Mesendoderm (in vitro differentiated cells): ENCODE measurements around the gene JUNB.

ENCODE experiments used
- DNase-seq: peaks from one replicate; pipeline ENCODE4 v3.0.0; 2013
- H2AK5ac ChIP-seq: 2 replicates; pipeline ENCODE4 v1.6.1; 2013; ENCODE audit warnings: low read length, inconsistent platforms
- H2BK120ac ChIP-seq: 2 replicates; pipeline ENCODE4 v1.6.1; 2013; ENCODE audit warnings: low read depth, mild to moderate bottlenecking, low read length, moderate library complexity, mixed read lengths
- H2BK15ac ChIP-seq: replicated peaks from 2 replicates; pipeline ENCODE4 v1.6.1; 2013; ENCODE audit warnings: low read depth, mild to moderate bottlenecking, moderate library complexity
- H2BK5ac ChIP-seq: 2 replicates; pipeline ENCODE4 v1.6.1; 2013; ENCODE audit warnings: low read length, inconsistent platforms
- H3K18ac ChIP-seq: 2 replicates; pipeline ENCODE4 v1.6.1; 2013; ENCODE audit warnings: mild to moderate bottlenecking, low read length, mixed read lengths
- H3K23ac ChIP-seq: one replicate; pipeline ENCODE4 v1.6.1; 2013; ENCODE audit warnings: low read length
- H3K27ac ChIP-seq: 2 replicates; pipeline ENCODE4 v1.5.1; 2013; ENCODE audit warnings: low read depth, mild to moderate bottlenecking, inconsistent platforms, low read length, moderate library complexity
- H3K27me3 ChIP-seq: 2 replicates; pipeline ENCODE4 v1.6.1; 2013; ENCODE audit warnings: low read length, control low read depth, mild to moderate bottlenecking, inconsistent platforms; ENCODE audit not compliant: insufficient read depth, poor library complexity
- H3K36me3 ChIP-seq: 2 replicates; pipeline ENCODE4 v1.6.1; 2013; ENCODE audit warnings: low read length, inconsistent platforms; ENCODE audit not compliant: control insufficient read depth, insufficient read depth
- H3K4ac ChIP-seq: one replicate; pipeline ENCODE4 v1.6.1; 2013; ENCODE audit warnings: low read depth, mild to moderate bottlenecking, low read length, moderate library complexity
- H3K4me1 ChIP-seq: 2 replicates; pipeline ENCODE4 v1.6.1; 2013; ENCODE audit warnings: low read depth, low read length, inconsistent platforms; ENCODE audit not compliant: control insufficient read depth
- H3K4me2 ChIP-seq: 2 replicates; pipeline ENCODE4 v1.6.1; 2013; ENCODE audit warnings: low read length
- H3K4me3 ChIP-seq: 2 replicates; pipeline ENCODE4 v1.5.1; 2013; ENCODE audit warnings: mild to moderate bottlenecking, low read length
- H3K56ac ChIP-seq: one replicate; pipeline ENCODE4 v1.6.1; 2013; ENCODE audit warnings: low read length
- H3K79me1 ChIP-seq: 2 replicates; pipeline ENCODE4 v1.6.1; 2013; ENCODE audit warnings: low read length, inconsistent platforms
- H3K79me2 ChIP-seq: 2 replicates; pipeline ENCODE4 v1.6.1; 2013; ENCODE audit warnings: mild to moderate bottlenecking, low read length; ENCODE audit not compliant: control insufficient read depth, insufficient read depth
- H3K9ac ChIP-seq: 2 replicates; pipeline ENCODE4 v1.6.1; 2013; ENCODE audit warnings: low read length, inconsistent platforms
- H4K5ac ChIP-seq: one replicate; pipeline ENCODE4 v1.6.1; 2013; ENCODE audit warnings: low read length
- H4K8ac ChIP-seq: one replicate; pipeline ENCODE4 v1.6.1; 2013; ENCODE audit warnings: low read depth, mild to moderate bottlenecking, control low read depth, low read length, moderate library complexity
- WGBS: extraction: QIAGEN DNeasy Blood & Tissue Kit; methylation state at CpG from one replicate; pipeline ENCODE4 v1.1.7; 2013; ENCODE audit warnings: low lambda C conversion rate, missing lambda C conversion rate; ENCODE audit not compliant: insufficient coverage; ENCODE audit errors: extremely low coverage; 5-methylcytosine and 5-hydroxymethylcytosine counted together

JUNB gene

GRCh38 chr19:12801466-12802266, 10.4 kb downstream of the JUNB start, which contains the start of the genes PRDX2 and THSD8:
TSS of gene PRDX2 (minus strand) at chr19:12801800. CDS start at chr19:12801261, 539 bp downstream.
TSS of gene THSD8 (plus strand) at chr19:12802069. CDS start at chr19:12802072, 3 bp downstream.
- no peak within 1 kb of the TSS for H2BK120ac ChIP-seq
- H3K18ac ChIP-seq: peak within 1 kb of the TSS; percentile 11
- H2BK5ac ChIP-seq: peak within 1 kb of the TSS; percentile 27
- no peak within 1 kb of the TSS for H4K5ac ChIP-seq
- peak within 1 kb of the TSS; percentile 11 for H3K4ac ChIP-seq
- no peak within 1 kb of the TSS for H3K23ac ChIP-seq
- peaks cover 5% of the 10 kb centered on the region for H3K79me1 ChIP-seq
- WGBS: no CpG with 5 or more reads among the region's 78 CpGs
- H3K27me3 ChIP-seq: no peaks in the 10 kb centered on the region
- peaks cover 3% of the 10 kb centered on the region for H3K79me2 ChIP-seq
- H4K8ac ChIP-seq: no peak within 1 kb of the TSS
- peak within 1 kb of the TSS; percentile 91 for H3K4me2 ChIP-seq
- H2AK5ac ChIP-seq: no peak within 1 kb of the TSS
- peaks cover 2% of the 10 kb centered on the region for H3K36me3 ChIP-seq
- H2BK15ac ChIP-seq: no peak within 1 kb of the TSS
- peaks cover 2% of the 10 kb centered on the region for H3K4me1 ChIP-seq
- peak within 1 kb of the TSS; percentile 99 for H3K9ac ChIP-seq
- peak; percentile 79 for DNase-seq
- H3K27ac ChIP-seq: no peak within 1 kb of the TSS
- H3K56ac ChIP-seq: peak within 1 kb of the TSS; percentile 99
- peak within 1 kb of the TSS; percentile 97 for H3K4me3 ChIP-seq

- peak overlapping the region; percentile 99 for H3K56ac ChIP-seq
- peak overlapping the region; percentile 37 for H3K9ac ChIP-seq
- no peak overlapping the region for H2BK5ac ChIP-seq
- no peak overlapping the region for H3K23ac ChIP-seq
- no peak overlapping the region for H3K4me3 ChIP-seq
- peak overlapping the region; percentile 91 for H3K4me2 ChIP-seq
- no peaks in the 10 kb centered on the region for H3K27me3 ChIP-seq
- H2BK120ac ChIP-seq: no peak overlapping the region
- DNase-seq: no peak
- H3K79me1 ChIP-seq: peaks cover 12% of the 10 kb centered on the region
- H4K5ac ChIP-seq: no peak overlapping the region
- no CpG with 5 or more reads among the region's 22 CpGs for WGBS
- H3K18ac ChIP-seq: no peak overlapping the region
- no peak overlapping the region for H2AK5ac ChIP-seq
- no peak overlapping the region for H4K8ac ChIP-seq
- peaks cover 5% of the 10 kb centered on the region for H3K4me1 ChIP-seq
- peaks cover 2% of the 10 kb centered on the region for H3K36me3 ChIP-seq
- peaks cover 5% of the 10 kb centered on the region for H3K79me2 ChIP-seq
- H3K27ac ChIP-seq: no peak overlapping the region
- H2BK15ac ChIP-seq: no peak overlapping the region
- no peak overlapping the region for H3K4ac ChIP-seq
Measured at GRCh38 chr19:12802267-12803106, 11.2 kb downstream of the JUNB start.

- no peak overlapping the region for H2AK5ac ChIP-seq
- no peak overlapping the region for H3K4me2 ChIP-seq
- H3K4ac ChIP-seq: no peak overlapping the region
- H4K5ac ChIP-seq: no peak overlapping the region
- H3K79me1 ChIP-seq: peaks cover 12% of the 10 kb centered on the region
- H3K4me1 ChIP-seq: peaks cover 5% of the 10 kb centered on the region
- H3K4me3 ChIP-seq: no peak overlapping the region
- H2BK15ac ChIP-seq: no peak overlapping the region
- WGBS: no CpG with 5 or more reads among the region's 26 CpGs
- H2BK5ac ChIP-seq: no peak overlapping the region
- peaks cover 5% of the 10 kb centered on the region for H3K79me2 ChIP-seq
- H3K18ac ChIP-seq: no peak overlapping the region
- H3K36me3 ChIP-seq: peaks cover 4% of the 10 kb centered on the region
- H3K27me3 ChIP-seq: no peaks in the 10 kb centered on the region
- no peak overlapping the region for H3K9ac ChIP-seq
- no peak overlapping the region for H2BK120ac ChIP-seq
- H4K8ac ChIP-seq: no peak overlapping the region
- H3K23ac ChIP-seq: no peak overlapping the region
- H3K27ac ChIP-seq: no peak overlapping the region
- DNase-seq: no peak
- H3K56ac ChIP-seq: no peak overlapping the region
Measured at GRCh38 chr19:12804051-12804450, 12.8 kb downstream of the JUNB start.

- peak within 1 kb of the TSS; percentile 94 for H3K9ac ChIP-seq
- H4K5ac ChIP-seq: no peak within 1 kb of the TSS
- peak within 1 kb of the TSS; percentile 61 for H2AK5ac ChIP-seq
- peak within 1 kb of the TSS; percentile 22 for H3K4ac ChIP-seq
- no CpG with 5 or more reads among the region's 66 CpGs for WGBS
- H3K79me1 ChIP-seq: peaks cover 7% of the 10 kb centered on the region
- H4K8ac ChIP-seq: peak within 1 kb of the TSS; percentile 83
- no peaks in the 10 kb centered on the region for H3K27me3 ChIP-seq
- H3K4me1 ChIP-seq: peaks cover 3% of the 10 kb centered on the region
- H3K4me2 ChIP-seq: peak within 1 kb of the TSS; percentile 88
- DNase-seq: peak; percentile 94
- H3K79me2 ChIP-seq: peaks cover 3% of the 10 kb centered on the region
- H3K27ac ChIP-seq: no peak within 1 kb of the TSS
- H2BK5ac ChIP-seq: peak within 1 kb of the TSS; percentile 70
- no peak within 1 kb of the TSS for H3K18ac ChIP-seq
- H3K56ac ChIP-seq: peak within 1 kb of the TSS; percentile 99
- H3K23ac ChIP-seq: no peak within 1 kb of the TSS
- no peak within 1 kb of the TSS for H2BK15ac ChIP-seq
- H2BK120ac ChIP-seq: no peak within 1 kb of the TSS
- peak within 1 kb of the TSS; percentile 77 for H3K4me3 ChIP-seq
- H3K36me3 ChIP-seq: peaks cover 4% of the 10 kb centered on the region
Measured at GRCh38 chr19:12806242-12807081, 15.2 kb downstream of the JUNB start, which contains the start of gene RNASEH2A. TSS of gene RNASEH2A (plus strand) at chr19:12806584. CDS start at chr19:12806674, 90 bp downstream.

GRCh38 chr19:12815088-12815487, 23.8 kb downstream of the JUNB start:
- Histone ChIP-seq H3K27ac (no peak overlapping the region), H2BK5ac (no peak overlapping the region), H3K79me2 (no peaks in the 10 kb centered on the region), H3K27me3 (no peaks in the 10 kb centered on the region), H3K18ac (no peak overlapping the region), H2AK5ac (no peak overlapping the region), H2BK120ac (no peak overlapping the region), H3K4me1 (no peaks in the 10 kb centered on the region), H3K79me1 (no peaks in the 10 kb centered on the region), H4K8ac (no peak overlapping the region), H3K23ac (no peak overlapping the region), H3K4ac (no peak overlapping the region), H3K4me3 (no peak overlapping the region), H3K36me3 (peaks cover 5% of the 10 kb centered on the region), H2BK15ac (no peak overlapping the region), H4K5ac (no peak overlapping the region), H3K56ac (no peak overlapping the region), H3K9ac (no peak overlapping the region), H3K4me2 (no peak overlapping the region)
- no CpG with 5 or more reads among the region's 7 CpGs for WGBS
- no peak for DNase-seq
